GM12878 (cell line): Measurements from ENCODE around the gene AFF2. TPM values are rescaled to one million over a fixed set of nuclear protein-coding genes. Genes with fewer than 3 reads are reported as not detected.

Experiments used
- ATAC-seq: fragments of 200-7000 bp; cut with Tn5 transposase; 3 replicates; pipeline ENCODE4 v1.9.1; 2020; ENCODE audit warnings: mild to moderate bottlenecking, moderate library complexity
- BruUV-seq: library from RNA; stranded (reverse); fragments of 400-500 nt; replicated peaks from 2 replicates; lab custom pipeline; 2021; lab: Mats Ljungman, UMichigan
- CTCF ChIA-PET: fragments of 300-600 bp; sonication (Branson Sonifier 250); formaldehyde crosslinking; extraction: SDS; loops from one replicate; lab custom pipeline; 2021; ENCODE audit warnings: inconsistent platforms; lab: Yijun Ruan, JAX
- POLR2A ChIA-PET: fragments of 350-600 bp; formaldehyde crosslinking; extraction: SDS; loops from one replicate; lab custom pipeline; 2021; ENCODE audit warnings: inconsistent platforms; lab: Charles Lee
- RAD21 ChIA-PET: fragments of 300-600 bp; sonication (Branson Sonifier 250); formaldehyde crosslinking; loops from one replicate; lab custom pipeline; 2023; ENCODE audit warnings: antibody characterized with exemption; ENCODE audit not compliant: unreplicated experiment; lab: Charles Lee
- SMC1A ChIA-PET: fragments of 300-600 bp; sonication (Branson Sonifier 250); formaldehyde crosslinking; loops from one replicate; lab custom pipeline; 2023; ENCODE audit not compliant: unreplicated experiment, uncharacterized antibody; lab: Charles Lee
- DNase-seq: peaks from one replicate; pipeline ENCODE4 v3.0.0-alpha.2; 2011; ENCODE audit warnings: low read depth, low spot score
- FAIRE-seq: peaks from 3 replicates; lab custom pipeline; 2011; peaks lifted over from hg19 to GRCh38; lab: Jason Lieb, UNC
- H2AFZ ChIP-seq: 2 replicates; pipeline ENCODE4 v1.6.0; 2011; ENCODE audit warnings: low read depth, low read length, control low read depth; ENCODE audit not compliant: control insufficient read depth
- H3K27ac ChIP-seq: 2 replicates; pipeline ENCODE4 v1.5.1; 2011; ENCODE audit warnings: control low read depth; ENCODE audit not compliant: control insufficient read depth, insufficient read depth
- H3K27me3 ChIP-seq, 2 experiments: replicated peaks in 1 of 2; 2 replicates each; pipeline versions ENCODE4 v1.6.0 to v1.6.1; 2011; ENCODE audit warnings: low read length in 1 of 2; ENCODE audit not compliant: control insufficient read depth in 2 of 2, insufficient read depth in 2 of 2
- H3K36me3 ChIP-seq, 2 experiments: 2 replicates each; pipeline ENCODE4 v1.5.1; 2011; ENCODE audit warnings: low read length in 1 of 2; ENCODE audit not compliant: control insufficient read depth in 2 of 2, insufficient read depth in 2 of 2
- H3K4me1 ChIP-seq: 2 replicates; pipeline ENCODE4 v1.6.1; 2011; ENCODE audit warnings: mild to moderate bottlenecking, low read length, moderate library complexity, mixed read lengths; ENCODE audit not compliant: control insufficient read depth, insufficient read depth
- H3K4me2 ChIP-seq: 2 replicates; pipeline ENCODE4 v1.6.0; 2011; ENCODE audit warnings: control low read depth; ENCODE audit not compliant: control insufficient read depth, insufficient read depth
- H3K4me3 ChIP-seq: fragments of 200-600 bp; sonication (generic); 2 replicates; pipeline ENCODE4 v1.5.1; 2016
- H3K79me2 ChIP-seq: 2 replicates; pipeline ENCODE4 v1.6.0; 2011; ENCODE audit warnings: low read length; ENCODE audit not compliant: control insufficient read depth, insufficient read depth
- H3K9ac ChIP-seq: 2 replicates; pipeline ENCODE4 v1.8.0; 2011; ENCODE audit warnings: low read length, control low read depth, mixed read lengths; ENCODE audit not compliant: control insufficient read depth, insufficient read depth
- H3K9me3 ChIP-seq: replicated peaks from 3 replicates; pipeline ENCODE4 v1.5.1; 2011; ENCODE audit warnings: mild to moderate bottlenecking, low read length; ENCODE audit not compliant: control insufficient read depth, insufficient read depth
- H4K20me1 ChIP-seq: 2 replicates; pipeline ENCODE4 v1.6.0; 2011; ENCODE audit not compliant: control insufficient read depth, insufficient read depth
- BRCA1 ChIP-seq: IDR thresholded peaks from 2 replicates; pipeline ENCODE4 v1.6.1; 2011; ENCODE audit warnings: low read depth, low read length, improper control_type of control experiment
- CBFB ChIP-seq: IDR thresholded peaks from 2 replicates; pipeline ENCODE4 v1.6.1; 2016; ENCODE audit warnings: antibody characterized with exemption, low read depth
- CREM ChIP-seq: IDR thresholded peaks from 2 replicates; pipeline ENCODE4 v1.6.1; 2014; ENCODE audit warnings: antibody characterized with exemption, low read depth
- FOXM1 ChIP-seq: IDR thresholded peaks from 2 replicates; pipeline ENCODE4 v1.6.1; 2012; ENCODE audit warnings: low read depth, mild to moderate bottlenecking, inconsistent platforms, low read length, moderate library complexity
- IRF4 ChIP-seq: IDR thresholded peaks from 2 replicates; pipeline ENCODE4 v1.6.1; 2011; ENCODE audit warnings: low read depth, low read length
- NFYB ChIP-seq: IDR thresholded peaks from 2 replicates; pipeline ENCODE4 v1.6.1; 2011; ENCODE audit warnings: low read depth, mild to moderate bottlenecking, low read length, improper control_type of control experiment, moderate library complexity; ENCODE audit not compliant: insufficient read depth
- NKRF ChIP-seq: fragments of 450-650 bp; conservative IDR thresholded peaks from 2 replicates; pipeline ENCODE4 v1.6.1; 2017; ENCODE audit warnings: mild to moderate bottlenecking, moderate library complexity
- PAX8 ChIP-seq: fragments of 450-650 bp; IDR thresholded peaks from 2 replicates; pipeline ENCODE4 v1.6.1; 2017; ENCODE audit warnings: mild to moderate bottlenecking, moderate library complexity
- RCOR1 ChIP-seq: conservative IDR thresholded peaks from 2 replicates; pipeline ENCODE4 v1.6.1; 2012; ENCODE audit warnings: low read depth, low read length, improper control_type of control experiment
- SKIL ChIP-seq: fragments of 450-650 bp; IDR thresholded peaks from 2 replicates; pipeline ENCODE4 v1.6.1; 2017; ENCODE audit warnings: mild to moderate bottlenecking, low read depth, inconsistent platforms; ENCODE audit not compliant: poor library complexity, severe bottlenecking
- SMAD1 ChIP-seq: fragments of 450-650 bp; IDR thresholded peaks from 2 replicates; pipeline ENCODE4 v1.6.1; 2018; ENCODE audit warnings: mild to moderate bottlenecking, low read depth; ENCODE audit not compliant: partially characterized antibody
- SREBF2 ChIP-seq: IDR thresholded peaks from 2 replicates; pipeline ENCODE4 v1.6.1; 2012; ENCODE audit warnings: mild to moderate bottlenecking, low read length
- TARDBP ChIP-seq: IDR thresholded peaks from 2 replicates; pipeline ENCODE4 v1.6.1; 2016; ENCODE audit warnings: borderline replicate concordance
- whole genome bisulfite sequencing: methylation state at CpG from one replicate; pipeline ENCODE4 v1.1.6; 2016; ENCODE audit warnings: low lambda C conversion rate; ENCODE audit not compliant: insufficient replicate concordance, insufficient coverage; ENCODE audit errors: missing lambda C conversion rate; 5-methylcytosine and 5-hydroxymethylcytosine counted together
- in situ Hi-C: fragments of 300-500 bp; cut with MboI; formaldehyde crosslinking; loops from 9 replicates; pipeline ENCODE4 v1.14.3; 2018; ENCODE audit warnings: mixed read lengths
- intact Hi-C: fragments of 100-400 bp; cut with micrococcal nuclease; formaldehyde crosslinking; loops from one replicate; pipeline ENCODE4 v1.14.2; 2022; ENCODE audit not compliant: unreplicated experiment
- polyA plus RNA-seq, 11 experiments: library from polyadenylated mRNA; depleted of rRNA in 4 of 11; unstranded in 6 of 11; stranded (reverse) in 5 of 11; fragments of >200 nt; fragmentation: Nextera tagmentation in 4 of 11; fragmentation: Illumina TruSeq in 1 of 11; extraction: Ambion mirVana in 4 of 11; extraction: Trizol in 1 of 11; gene quantifications; 1 replicate in 1 of 11; 2 replicates in 10 of 11; pipeline versions ENCODE4 v1.2.1 to v1.2.3, GENCODE V29; 2011 to 2016; ENCODE audit warnings: inconsistent platforms in 2 of 11, missing spikeins in 2 of 11, low read depth in 1 of 11
- total RNA-seq, 4 experiments: library from RNA; depleted of rRNA in 3 of 4; stranded (reverse); fragments of >200 nt in 3 of 4; fragmentation: Illumina TruSeq in 1 of 4; extraction: Trizol in 1 of 4; gene quantifications; 2 replicates each; pipeline versions ENCODE4 v1.2.1 to v1.2.3, GENCODE V29; 2013 to 2021

AFF2 gene
- total and polyA plus RNA-seq, 10 of the 15 experiments (the other 5 are each of a cell fraction or from before 2014, with no cell fraction given) = under 0.01 to 0.03 TPM; not detected in 8

- Histone ChIP-seq H3K9me3 (no peaks in the 10 kb centered on the region; the same call in 2 of the 3 replicates), H3K27ac (no peak overlapping the region), H3K27me3 (no peaks in the 10 kb centered on the region), H3K79me2 (no peaks in the 10 kb centered on the region), H3K9ac (no peak overlapping the region), H3K4me3 (no peak overlapping the region), H2AFZ (no peak overlapping the region), H3K4me1 (no peaks in the 10 kb centered on the region), H3K36me3 (no peaks in the 10 kb centered on the region), H4K20me1 (no peaks in the 10 kb centered on the region), H3K4me2 (no peak overlapping the region)
- TF ChIP-seq BRCA1 (no peak), NFYB (no peak), RCOR1 (no peak), NKRF (no peak), SKIL (no peak), CREM (no peak), SREBF2 (no peak), FOXM1 (no peak), TARDBP (no peak), PAX8 (no peak), CBFB (no peak), SMAD1 (no peak), IRF4 (no peak)
- intact Hi-C loops = no loop called here
- RAD21 ChIA-PET = no interaction called here
- CTCF ChIA-PET = no interaction called here
- no TSS peak for BruUV-seq
- 0% methylated on average over 3 of the region's 3 CpGs for WGBS
- ATAC-seq = no peak
- SMC1A ChIA-PET = no interaction called here
- POLR2A ChIA-PET = no interaction called here
- FAIRE-seq = no peak
- in situ Hi-C loops = no loop called here
- DNase-seq = no peak
Observed at GRCh38 chrX:148555101-148555500, 54.7 kb downstream of the AFF2 start.
